GM10266 (cell line): Measurements from ENCODE around the gene NETO2.

Experiments used
- DNase-seq: peaks from one replicate; pipeline ENCODE4 v3.0.0; 2012; ENCODE audit errors: extremely low spot score
- TF ChIP-seq, protein P1 (sequence below): IDR thresholded peaks from 2 replicates; pipeline ENCODE4 v1.5.1; 2012; ENCODE audit warnings: mild to moderate bottlenecking, low read depth; ENCODE audit not compliant: control insufficient read depth, insufficient read depth; ENCODE audit errors: missing control alignments

Gene NETO2

DNA sequence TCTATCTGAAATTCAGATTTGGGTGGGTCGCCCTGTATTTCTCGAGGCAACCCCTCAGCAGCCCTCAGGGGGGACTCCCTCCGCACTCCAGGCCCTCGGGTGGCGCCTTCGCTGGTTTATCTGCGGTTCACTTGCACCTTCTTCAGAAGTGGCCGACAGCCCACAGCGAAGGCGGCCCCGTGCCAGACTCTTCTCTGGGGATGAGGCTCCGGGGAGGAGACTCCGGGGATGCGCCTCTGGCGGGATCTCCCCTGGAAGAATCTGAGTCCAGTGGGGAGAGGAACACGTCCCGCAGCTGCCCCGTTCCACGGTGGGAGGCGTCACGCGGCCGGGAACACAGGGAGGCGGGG lies 106.4 kb downstream of the NETO2 start:
- peak; percentile 61 for DNase-seq
- TF ChIP-seq, protein P1, sequence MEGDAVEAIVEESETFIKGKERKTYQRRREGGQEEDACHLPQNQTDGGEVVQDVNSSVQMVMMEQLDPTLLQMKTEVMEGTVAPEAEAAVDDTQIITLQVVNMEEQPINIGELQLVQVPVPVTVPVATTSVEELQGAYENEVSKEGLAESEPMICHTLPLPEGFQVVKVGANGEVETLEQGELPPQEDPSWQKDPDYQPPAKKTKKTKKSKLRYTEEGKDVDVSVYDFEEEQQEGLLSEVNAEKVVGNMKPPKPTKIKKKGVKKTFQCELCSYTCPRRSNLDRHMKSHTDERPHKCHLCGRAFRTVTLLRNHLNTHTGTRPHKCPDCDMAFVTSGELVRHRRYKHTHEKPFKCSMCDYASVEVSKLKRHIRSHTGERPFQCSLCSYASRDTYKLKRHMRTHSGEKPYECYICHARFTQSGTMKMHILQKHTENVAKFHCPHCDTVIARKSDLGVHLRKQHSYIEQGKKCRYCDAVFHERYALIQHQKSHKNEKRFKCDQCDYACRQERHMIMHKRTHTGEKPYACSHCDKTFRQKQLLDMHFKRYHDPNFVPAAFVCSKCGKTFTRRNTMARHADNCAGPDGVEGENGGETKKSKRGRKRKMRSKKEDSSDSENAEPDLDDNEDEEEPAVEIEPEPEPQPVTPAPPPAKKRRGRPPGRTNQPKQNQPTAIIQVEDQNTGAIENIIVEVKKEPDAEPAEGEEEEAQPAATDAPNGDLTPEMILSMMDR, result no peak

DNA sequence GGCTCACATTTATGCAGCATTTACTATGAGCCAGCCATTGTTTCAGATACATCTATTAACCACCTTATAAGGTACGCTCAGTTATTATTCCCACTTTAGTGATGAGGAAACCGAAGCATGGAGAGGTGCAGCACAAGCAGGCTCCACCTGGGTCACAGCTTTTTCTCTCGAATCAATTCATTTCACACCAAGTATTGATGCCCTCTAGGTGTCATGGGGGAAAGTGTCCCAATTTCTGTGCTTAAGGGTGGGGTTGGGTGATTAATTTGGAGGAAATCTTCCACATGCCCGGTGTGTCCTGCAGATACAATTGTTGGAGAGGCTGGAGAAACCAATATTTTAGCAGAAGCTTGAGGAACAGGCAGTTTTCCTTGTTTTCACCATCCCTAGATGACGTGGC lies 107.5 kb downstream of the NETO2 start:
- TF ChIP-seq, protein P1, result no peak

DNA sequence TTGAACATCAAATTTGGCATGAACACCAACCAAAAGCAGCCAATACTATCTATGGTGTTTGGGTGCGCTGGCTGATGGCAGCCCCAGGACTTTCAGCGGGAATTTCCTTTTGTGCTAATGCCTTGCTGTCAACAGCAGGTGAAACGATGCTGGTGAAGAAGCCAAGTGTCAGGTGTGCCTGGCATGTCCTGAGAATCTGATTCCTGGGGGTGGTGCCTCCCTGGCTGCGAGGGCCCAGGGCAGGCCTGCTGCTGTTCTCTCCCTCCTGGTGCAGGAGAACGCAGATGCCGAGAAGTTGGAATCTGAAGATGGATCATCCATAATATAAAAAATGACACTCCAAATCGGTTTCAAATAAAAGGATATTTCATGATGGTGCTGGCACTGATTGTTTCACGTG lies 108.3 kb downstream of the NETO2 start:
- DNase-seq, result no peak
- TF ChIP-seq, protein P1, result no peak

More for the DNA sequence above, 107.5 kb downstream of the NETO2 start:
- no peak for DNase-seq

DNA sequence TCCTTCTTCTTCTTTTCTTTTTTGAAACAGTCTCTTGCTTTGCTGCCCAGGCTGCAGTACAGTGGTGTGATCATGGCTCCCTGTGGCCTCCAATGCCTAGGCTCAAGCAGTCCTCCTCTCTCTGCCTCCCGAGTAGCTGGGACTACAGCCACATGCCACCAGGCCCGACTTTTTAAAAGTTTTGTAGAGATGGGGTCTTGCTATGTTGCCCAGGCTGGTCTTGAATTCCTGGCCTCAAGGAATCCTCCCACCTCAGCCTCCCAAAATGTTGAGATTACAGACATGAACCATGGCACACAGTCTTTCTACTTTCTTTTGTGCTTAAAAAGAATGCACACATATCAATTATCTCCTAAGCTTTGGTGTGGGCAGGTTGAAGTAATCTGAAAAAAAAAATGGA lies 109.3 kb downstream of the NETO2 start:
- TF ChIP-seq, protein P1, result no peak
- no peak for DNase-seq

DNA sequence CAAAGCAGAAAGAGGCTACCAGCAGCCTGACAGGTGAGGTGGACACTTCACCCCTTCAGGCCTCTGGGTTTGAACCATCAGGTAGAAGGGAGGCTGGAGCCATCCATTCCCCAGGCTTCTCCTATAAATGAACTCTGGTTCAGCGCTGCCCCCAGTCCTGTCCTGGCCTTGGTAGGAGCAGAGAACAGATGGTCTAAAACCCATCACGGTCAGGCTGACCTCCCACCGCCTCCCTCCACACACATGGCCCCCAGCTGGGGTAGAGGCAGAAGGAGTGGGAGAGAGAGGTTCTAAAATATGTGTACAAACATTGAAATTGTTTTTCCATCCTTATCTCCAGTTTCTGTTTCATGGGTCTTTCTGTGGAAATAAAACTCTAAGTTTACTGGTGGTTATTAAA lies 110.6 kb downstream of the NETO2 start:
- TF ChIP-seq, protein P1, result no peak
- DNase-seq, result no peak

DNA sequence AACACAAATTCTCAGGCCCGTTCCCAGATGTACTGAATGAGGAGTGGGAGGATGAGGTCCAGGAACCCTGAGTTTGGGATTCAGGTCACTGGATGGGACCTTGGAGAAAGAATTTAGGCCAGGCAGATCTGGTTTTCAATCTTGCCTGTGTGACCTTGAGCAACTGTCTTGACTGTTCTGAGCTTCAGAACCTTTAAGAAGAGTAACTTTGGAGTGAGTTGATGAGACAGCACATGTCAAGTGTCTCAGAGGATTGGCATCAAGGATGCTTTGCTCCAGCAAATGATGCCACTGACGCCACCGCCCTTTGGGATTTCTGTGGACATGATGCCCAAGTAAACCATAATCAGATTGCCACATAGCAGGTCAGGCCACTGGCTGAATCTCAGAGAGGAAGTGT lies 114.0 kb downstream of the NETO2 start:
- no peak for DNase-seq
- TF ChIP-seq, protein P1, result no peak

DNA sequence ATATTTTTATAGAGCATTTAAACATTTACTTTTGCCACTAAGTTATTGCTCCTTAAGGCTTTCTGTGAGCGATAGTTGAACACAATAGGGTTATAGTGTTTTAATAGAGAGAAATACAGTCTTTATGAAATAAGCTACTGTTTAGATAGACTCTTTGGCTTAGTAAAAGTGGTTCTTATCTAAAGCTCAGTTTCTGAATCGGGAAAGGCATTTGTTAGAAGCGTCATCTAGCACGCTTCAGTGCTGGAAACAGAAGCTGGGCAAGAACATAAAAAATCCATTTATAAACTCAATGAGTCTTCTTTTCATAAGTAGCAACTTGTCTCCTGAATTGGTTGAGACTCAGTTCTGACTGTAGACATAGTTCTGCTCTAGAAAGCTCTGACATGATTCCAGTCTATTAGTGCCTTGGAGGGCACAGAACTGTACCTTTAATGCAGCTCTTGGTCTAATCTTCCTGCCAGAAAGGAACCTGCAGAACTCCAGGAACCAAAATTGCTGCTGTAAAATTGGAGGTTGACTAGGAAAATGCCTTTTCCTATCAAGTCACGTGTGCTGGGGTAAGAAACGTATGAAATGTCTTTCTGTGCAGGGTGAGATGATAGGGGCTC lies 114.9 kb downstream of the NETO2 start:
- TF ChIP-seq, protein P1, result no peak
- no peak for DNase-seq
